ENCODE measurements around the gene DOCK9. TPM values are rescaled to one million over a fixed set of nuclear protein-coding genes. Genes with fewer than 3 reads are reported as not detected.

DOCK9 gene
- total RNA-seq, 1 donor from 2014 or later: 45.9 TPM

DNA sequence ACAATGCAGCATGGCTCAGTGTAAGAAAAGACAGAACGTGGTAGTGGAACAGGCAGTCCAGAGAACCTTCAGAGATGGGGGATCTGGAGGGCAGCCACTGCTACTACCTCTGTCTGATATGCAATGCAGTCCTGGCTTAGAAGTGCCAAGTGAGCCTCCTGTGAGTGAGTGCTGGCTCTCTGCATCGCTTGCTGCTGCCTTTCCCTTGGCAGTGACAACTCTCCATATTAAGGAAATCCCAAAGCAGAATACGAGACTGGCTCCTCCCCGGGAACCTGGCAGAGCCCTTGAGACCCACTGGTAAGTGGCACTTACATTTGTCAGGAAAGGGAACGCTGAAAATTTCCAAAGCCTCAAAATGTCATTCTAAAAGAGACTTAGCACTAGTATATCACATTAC, 7.5 kb downstream of the DOCK9 start:
- Mint-ChIP-seq H3K36me3 (ENCODE audit: low read depth) (no peaks in the 10 kb centered on the region), H3K27ac (ENCODE audit: unreplicated experiment) (no peak overlapping the region), H3K9me3 (ENCODE audit: low read depth) (no peaks in the 10 kb centered on the region), H3K4me1 (ENCODE audit: low read depth) (peaks cover 36% of the 10 kb centered on the region), H3K4me3 (ENCODE audit: unreplicated experiment) (no peak overlapping the region), H3K27me3 (ENCODE audit: low read depth) (no peaks in the 10 kb centered on the region)
- DNase-seq (ENCODE audit: low spot score): no peak
- TF ChIP-seq, protein P1, sequence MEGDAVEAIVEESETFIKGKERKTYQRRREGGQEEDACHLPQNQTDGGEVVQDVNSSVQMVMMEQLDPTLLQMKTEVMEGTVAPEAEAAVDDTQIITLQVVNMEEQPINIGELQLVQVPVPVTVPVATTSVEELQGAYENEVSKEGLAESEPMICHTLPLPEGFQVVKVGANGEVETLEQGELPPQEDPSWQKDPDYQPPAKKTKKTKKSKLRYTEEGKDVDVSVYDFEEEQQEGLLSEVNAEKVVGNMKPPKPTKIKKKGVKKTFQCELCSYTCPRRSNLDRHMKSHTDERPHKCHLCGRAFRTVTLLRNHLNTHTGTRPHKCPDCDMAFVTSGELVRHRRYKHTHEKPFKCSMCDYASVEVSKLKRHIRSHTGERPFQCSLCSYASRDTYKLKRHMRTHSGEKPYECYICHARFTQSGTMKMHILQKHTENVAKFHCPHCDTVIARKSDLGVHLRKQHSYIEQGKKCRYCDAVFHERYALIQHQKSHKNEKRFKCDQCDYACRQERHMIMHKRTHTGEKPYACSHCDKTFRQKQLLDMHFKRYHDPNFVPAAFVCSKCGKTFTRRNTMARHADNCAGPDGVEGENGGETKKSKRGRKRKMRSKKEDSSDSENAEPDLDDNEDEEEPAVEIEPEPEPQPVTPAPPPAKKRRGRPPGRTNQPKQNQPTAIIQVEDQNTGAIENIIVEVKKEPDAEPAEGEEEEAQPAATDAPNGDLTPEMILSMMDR (IDR thresholded peaks at IDR 0.05): no peak

DNA sequence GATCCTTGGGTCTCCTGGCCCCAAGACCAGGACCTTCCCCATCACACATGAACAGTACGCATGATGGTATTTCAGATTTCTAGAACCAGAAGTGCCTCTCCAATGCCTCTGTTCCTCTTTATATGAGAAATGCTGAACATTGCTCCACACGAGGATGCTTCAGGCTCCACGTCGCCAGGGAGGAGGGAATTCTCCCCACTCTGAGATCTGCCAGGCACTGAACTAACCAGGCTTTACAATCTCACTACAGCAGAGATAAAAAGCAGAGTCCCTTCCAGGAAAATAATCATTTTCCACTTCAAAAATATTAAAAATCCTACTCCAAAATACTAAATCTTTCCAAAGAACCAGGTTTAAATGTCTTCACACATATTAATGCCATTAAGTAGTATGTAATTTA, 10.4 kb downstream of the DOCK9 start:
- H3K27me3 Mint-ChIP-seq (ENCODE audit: low read depth): no peaks in the 10 kb centered on the region
- TF ChIP-seq, protein P1 (IDR thresholded peaks at IDR 0.05): no peak
- peaks cover 30% of the 10 kb centered on the region for H3K4me1 Mint-ChIP-seq (ENCODE audit: low read depth)
- H3K9me3 Mint-ChIP-seq (ENCODE audit: low read depth): no peaks in the 10 kb centered on the region
- no peak overlapping the region for H3K27ac Mint-ChIP-seq (ENCODE audit: unreplicated experiment)
- no peak overlapping the region for H3K4me3 Mint-ChIP-seq (ENCODE audit: unreplicated experiment)
- DNase-seq (ENCODE audit: low spot score): no peak
- no peaks in the 10 kb centered on the region for H3K36me3 Mint-ChIP-seq (ENCODE audit: low read depth)

DNA sequence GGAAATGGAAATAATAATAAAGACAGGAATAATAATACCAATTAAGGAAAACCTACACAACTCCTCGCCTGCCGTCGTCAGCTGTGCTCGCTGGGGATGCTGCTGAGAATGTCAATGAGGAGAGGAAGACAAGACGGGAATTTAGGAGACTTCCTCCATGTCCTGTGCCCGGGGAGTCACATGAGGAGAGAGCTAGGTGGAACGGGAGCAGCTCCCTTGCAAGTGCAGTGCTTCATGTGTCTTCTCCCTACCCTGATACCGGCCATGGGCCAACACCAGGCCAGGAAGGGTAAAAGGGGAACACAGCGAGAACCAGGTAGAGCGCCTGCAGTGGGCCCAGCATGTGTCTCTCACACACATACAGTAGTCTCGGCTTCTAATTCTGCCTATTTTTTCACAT, 11.8 kb downstream of the DOCK9 start:
- no peaks in the 10 kb centered on the region for H3K27me3 Mint-ChIP-seq (ENCODE audit: low read depth)
- H3K4me3 Mint-ChIP-seq (ENCODE audit: unreplicated experiment): no peak overlapping the region
- peaks cover 30% of the 10 kb centered on the region for H3K4me1 Mint-ChIP-seq (ENCODE audit: low read depth)
- TF ChIP-seq, protein P1 (IDR thresholded peaks at IDR 0.05): no peak
- DNase-seq (ENCODE audit: low spot score): no peak
- H3K27ac Mint-ChIP-seq (ENCODE audit: unreplicated experiment): no peak overlapping the region
- H3K9me3 Mint-ChIP-seq (ENCODE audit: low read depth): no peaks in the 10 kb centered on the region
- H3K36me3 Mint-ChIP-seq (ENCODE audit: low read depth): no peaks in the 10 kb centered on the region

GRCh38 chr13:98965325-98965724, 12.5 kb downstream of the DOCK9 start:
- DNase-seq (ENCODE audit: low spot score): no peak
- H3K27me3 Mint-ChIP-seq (ENCODE audit: low read depth): no peaks in the 10 kb centered on the region
- H3K27ac Mint-ChIP-seq (ENCODE audit: unreplicated experiment): no peak overlapping the region
- H3K36me3 Mint-ChIP-seq (ENCODE audit: low read depth): no peaks in the 10 kb centered on the region
- no peaks in the 10 kb centered on the region for H3K9me3 Mint-ChIP-seq (ENCODE audit: low read depth)
- no peak overlapping the region for H3K4me3 Mint-ChIP-seq (ENCODE audit: unreplicated experiment)
- H3K4me1 Mint-ChIP-seq (ENCODE audit: low read depth): peaks cover 28% of the 10 kb centered on the region
- TF ChIP-seq, protein P1 (IDR thresholded peaks at IDR 0.05): no peak

GRCh38 chr13:98963917-98964316, 13.9 kb downstream of the DOCK9 start:
- H3K27me3 Mint-ChIP-seq (ENCODE audit: low read depth): no peaks in the 10 kb centered on the region
- no peak overlapping the region for H3K4me3 Mint-ChIP-seq (ENCODE audit: unreplicated experiment)
- H3K9me3 Mint-ChIP-seq (ENCODE audit: low read depth): no peaks in the 10 kb centered on the region
- no peak for DNase-seq (ENCODE audit: low spot score)
- H3K4me1 Mint-ChIP-seq (ENCODE audit: low read depth): peaks cover 28% of the 10 kb centered on the region
- TF ChIP-seq, protein P1 (IDR thresholded peaks at IDR 0.05): no peak
- H3K27ac Mint-ChIP-seq (ENCODE audit: unreplicated experiment): no peak overlapping the region
- peaks cover 1% of the 10 kb centered on the region for H3K36me3 Mint-ChIP-seq (ENCODE audit: low read depth)
